Subcutaneous abdominal adipose tissue (tissue), 5 donors: ENCODE results near the gene GCG.

Experiments
- H3K27ac ChIP-seq: one replicate; pipeline ENCODE4 v1.7.0; 2013; ENCODE audit warnings: low read depth, mild to moderate bottlenecking, inconsistent platforms, low read length, moderate library complexity
- H3K27me3 ChIP-seq, 5 donors: one replicate each; pipeline ENCODE4 v1.7.0; 2013; ENCODE audit warnings: low read length in 5 of 5, inconsistent platforms in 1 of 5; ENCODE audit not compliant: control insufficient read depth in 5 of 5, insufficient read depth in 4 of 5
- H3K36me3 ChIP-seq, 5 donors: one replicate each; pipeline ENCODE4 v1.7.0; 2013; ENCODE audit warnings: low read length in 5 of 5; ENCODE audit not compliant: control insufficient read depth in 5 of 5, insufficient read depth in 5 of 5
- H3K4me1 ChIP-seq, 5 donors: one replicate each; pipeline ENCODE4 v1.7.0; 2013; ENCODE audit warnings: low read length in 5 of 5, mild to moderate bottlenecking in 3 of 5, moderate library complexity in 1 of 5; ENCODE audit not compliant: control insufficient read depth in 5 of 5, insufficient read depth in 5 of 5
- H3K4me3 ChIP-seq, 5 donors: one replicate each; pipeline ENCODE4 v1.7.0; 2013; ENCODE audit warnings: low read length in 5 of 5, low read depth in 1 of 5
- H3K9ac ChIP-seq, 5 donors: one replicate each; pipeline ENCODE4 v1.7.0; 2013; ENCODE audit warnings: low read length in 5 of 5, mild to moderate bottlenecking in 4 of 5, moderate library complexity in 3 of 5
- H3K9me3 ChIP-seq, 5 donors: one replicate each; pipeline ENCODE4 v1.7.0; 2013; ENCODE audit warnings: low read length in 5 of 5; ENCODE audit not compliant: control insufficient read depth in 5 of 5
- donor health status: healthy.
- donor health status: healthy.
- donor health status: healthy.
- donor health status: healthy.
- donor health status: healthy.

Gene GCG

DNA sequence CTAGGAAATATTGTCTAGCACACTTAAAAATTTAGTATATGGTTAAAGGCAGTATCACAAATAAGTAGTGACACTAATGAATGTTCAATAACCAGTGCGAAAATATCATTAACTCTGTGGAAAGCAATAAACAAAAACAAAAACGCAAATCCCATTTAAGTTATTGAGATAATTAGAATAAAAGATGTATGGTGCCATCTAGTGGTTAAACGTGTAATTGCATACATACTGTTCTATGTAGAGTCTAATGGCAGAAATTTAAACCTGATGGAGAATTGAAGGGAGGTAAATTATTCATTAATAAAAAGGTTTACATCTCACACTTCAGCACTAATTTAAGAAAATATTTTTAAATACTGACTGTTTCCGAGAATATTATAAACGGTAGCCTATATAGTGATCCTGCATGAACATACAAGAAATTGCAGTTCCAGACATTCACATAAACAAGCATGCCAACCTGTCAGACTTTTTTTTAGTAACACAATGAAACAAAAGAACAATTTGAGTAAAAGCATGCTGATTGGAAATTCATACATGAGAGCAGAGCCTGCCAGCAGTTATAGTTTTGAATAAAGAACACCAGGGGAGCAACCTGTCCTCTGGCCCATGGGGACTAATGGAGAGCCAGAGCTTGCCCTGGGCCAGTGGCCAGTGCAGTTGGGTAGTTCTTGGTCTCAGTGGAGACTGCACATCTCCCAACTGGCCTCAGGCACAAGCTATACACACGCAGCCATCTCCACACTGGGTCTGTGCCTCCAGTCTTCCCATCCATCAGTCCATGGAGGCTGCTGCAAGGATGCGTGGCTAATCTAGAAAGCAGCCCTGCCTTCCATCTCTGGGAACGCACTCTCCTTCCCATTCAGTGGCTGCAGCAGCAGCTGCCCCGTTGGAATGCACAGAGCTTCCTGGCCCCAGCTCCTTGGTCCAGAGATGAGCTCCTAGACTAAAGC is 28.0 kb downstream of the GCG start:
- H3K36me3 ChIP-seq, result no peaks in the 10 kb centered on the region
- H3K4me1 ChIP-seq, result peaks cover 0 to 11% (median 0%) of the 10 kb centered on the region in 5 donors
- H3K4me3 ChIP-seq, result no peak overlapping the region

DNA sequence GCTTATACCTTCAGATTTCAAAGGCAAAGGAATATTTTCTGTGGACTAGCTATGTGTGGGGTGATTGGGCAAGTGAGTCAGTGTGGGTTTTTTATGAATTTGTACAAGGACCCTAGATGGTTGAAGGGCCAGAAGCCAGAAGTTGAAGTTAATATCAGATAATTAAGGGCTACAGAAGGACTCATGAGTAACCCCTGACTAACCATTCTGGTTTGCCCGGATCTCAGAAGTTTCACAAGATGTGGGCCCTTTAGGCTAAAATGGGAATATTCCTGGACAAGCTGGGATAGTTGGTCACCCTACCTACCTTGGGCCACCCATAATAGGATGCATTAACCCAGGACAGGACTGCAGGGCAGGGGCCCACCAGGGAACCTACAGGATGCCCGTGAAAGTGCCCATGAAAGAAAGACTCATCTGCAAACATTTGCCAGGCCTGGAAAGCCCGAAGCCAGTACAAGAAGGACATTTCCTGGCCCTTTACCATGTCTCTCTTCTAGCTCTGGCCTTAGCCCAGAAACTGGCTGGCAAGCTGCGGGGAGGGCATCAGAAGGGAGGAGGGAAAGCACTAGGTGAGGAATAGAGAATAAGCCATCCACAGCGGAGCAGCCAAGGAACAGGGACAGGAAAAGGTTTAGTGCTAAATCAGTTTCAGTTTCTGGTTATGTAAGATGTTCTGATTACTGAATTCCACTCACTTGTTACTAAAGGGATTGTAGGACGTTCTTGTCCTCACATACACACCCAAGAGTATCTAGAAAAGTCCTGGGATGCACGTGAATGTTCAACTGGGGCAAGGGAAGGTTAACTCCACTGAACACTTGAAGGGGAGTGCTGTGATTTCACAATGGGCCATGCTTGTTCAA is 33.6 kb downstream of the GCG start:
- Histone ChIP-seq H3K9ac (peak overlapping the region in 1 of 5 donors; percentile 9), H3K9me3 (peaks cover 0 to 7% (median 0%) of the 10 kb centered on the region in 5 donors), H3K27me3 (no peaks in the 10 kb centered on the region), H3K36me3 (no peaks in the 10 kb centered on the region), H3K27ac (no peak overlapping the region), H3K4me3 (peak overlapping the region in 2 of 5 donors; percentile 8 to 19), H3K4me1 (peaks cover 6 to 21% (median 15%) of the 10 kb centered on the region in 5 donors)

More for the DNA sequence above, 28.0 kb downstream of the GCG start:
- H3K9ac ChIP-seq, result no peak overlapping the region
- no peak overlapping the region for H3K27ac ChIP-seq
- no peaks in the 10 kb centered on the region for H3K27me3 ChIP-seq
- no peaks in the 10 kb centered on the region for H3K9me3 ChIP-seq

DNA sequence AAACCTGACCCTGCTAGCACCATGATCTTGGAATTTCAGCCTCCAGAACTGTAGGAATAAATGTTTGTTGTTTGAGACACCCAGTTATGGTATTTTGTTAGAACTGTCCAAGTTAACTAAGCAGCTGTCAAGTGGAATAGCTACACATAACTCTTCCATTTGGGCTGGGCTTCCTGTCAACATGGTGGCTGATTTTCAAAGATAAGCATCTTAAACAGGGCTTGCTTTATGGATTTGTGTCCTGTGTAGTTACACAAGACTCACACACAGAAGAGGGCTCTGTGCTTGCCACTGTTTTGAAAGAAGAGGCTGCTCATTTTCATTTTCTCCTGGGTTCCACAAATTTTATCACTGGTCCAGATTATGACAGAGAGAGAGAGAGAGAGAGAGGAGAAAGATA is 35.7 kb downstream of the GCG start:
- Histone ChIP-seq H3K9me3 (peaks cover 0 to 7% (median 0%) of the 10 kb centered on the region in 5 donors), H3K27me3 (no peaks in the 10 kb centered on the region), H3K27ac (no peak overlapping the region), H3K4me3 (no peak overlapping the region), H3K36me3 (no peaks in the 10 kb centered on the region), H3K9ac (no peak overlapping the region), H3K4me1 (peaks cover 7 to 24% (median 20%) of the 10 kb centered on the region in 5 donors)

DNA sequence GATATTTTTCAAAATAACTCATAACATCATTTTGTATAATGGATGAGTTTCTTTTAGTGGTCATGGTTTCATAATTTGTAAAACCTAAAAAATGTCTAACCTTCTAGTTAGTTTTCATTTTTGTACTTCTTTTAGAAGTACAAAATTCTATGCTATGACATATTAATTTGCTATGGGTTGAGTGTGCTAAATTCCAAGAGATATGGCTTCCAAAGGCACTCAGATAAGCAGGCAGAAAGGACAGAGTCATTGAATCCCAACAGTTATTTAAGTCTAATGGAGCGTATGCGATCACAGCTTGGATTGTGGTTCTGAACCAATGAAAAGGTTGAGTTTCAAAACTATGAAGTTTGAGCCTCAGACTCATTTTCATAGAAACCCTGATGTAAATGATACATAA is 37.0 kb downstream of the GCG start:
- H3K27me3 ChIP-seq, result no peaks in the 10 kb centered on the region
- no peak overlapping the region for H3K4me3 ChIP-seq
- H3K9me3 ChIP-seq, result peaks cover 0 to 7% (median 0%) of the 10 kb centered on the region in 5 donors
- H3K27ac ChIP-seq, result no peak overlapping the region
- peaks cover 7 to 23% (median 20%) of the 10 kb centered on the region in 5 donors for H3K4me1 ChIP-seq
- H3K9ac ChIP-seq, result no peak overlapping the region
- no peaks in the 10 kb centered on the region for H3K36me3 ChIP-seq

DNA sequence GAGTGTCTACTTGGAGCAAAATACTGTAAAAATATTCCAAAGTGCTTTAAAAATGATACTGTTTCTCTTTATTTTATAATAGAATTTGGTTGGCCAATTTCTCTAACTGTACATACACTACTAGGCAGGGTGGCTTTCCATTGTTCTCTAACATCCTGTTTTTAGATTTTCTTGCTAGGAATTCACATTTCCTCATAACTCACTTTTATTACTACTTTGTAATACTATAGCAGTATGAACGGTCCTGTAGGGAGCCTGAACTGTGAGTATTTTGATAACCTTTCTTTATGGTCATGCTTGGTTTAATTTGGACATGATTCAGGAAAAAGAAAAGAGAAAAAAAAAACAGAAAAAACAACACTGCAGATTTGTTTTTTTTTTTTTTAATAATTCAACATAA is 37.8 kb downstream of the GCG start:
- Histone ChIP-seq H3K4me1 (peaks cover 7 to 20% (median 18%) of the 10 kb centered on the region in 5 donors), H3K27ac (no peak overlapping the region), H3K9me3 (peaks cover 0 to 7% (median 0%) of the 10 kb centered on the region in 5 donors), H3K27me3 (no peaks in the 10 kb centered on the region), H3K4me3 (no peak overlapping the region), H3K9ac (no peak overlapping the region), H3K36me3 (no peaks in the 10 kb centered on the region)

DNA sequence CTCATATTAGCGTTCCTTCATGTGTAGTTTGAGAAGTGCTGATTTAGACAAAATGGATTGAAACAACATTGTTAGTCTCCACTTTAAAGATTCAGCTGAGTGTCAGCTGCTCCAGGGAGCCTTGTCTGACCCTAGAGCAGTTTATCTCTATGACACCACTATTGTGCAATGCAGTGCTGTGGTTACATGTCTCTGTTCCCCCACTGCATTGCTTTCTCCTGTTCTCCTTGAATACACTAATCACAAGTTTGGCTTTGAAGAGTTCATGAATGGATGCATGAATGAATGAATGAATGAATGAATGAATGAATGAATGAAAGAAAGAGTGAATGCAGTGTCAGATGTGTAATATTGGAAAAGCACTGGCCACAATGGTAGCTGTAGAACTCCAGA is 38.3 kb downstream of the GCG start:
- peaks cover 0 to 7% (median 0%) of the 10 kb centered on the region in 5 donors for H3K9me3 ChIP-seq
- no peak overlapping the region for H3K9ac ChIP-seq
- no peak overlapping the region for H3K27ac ChIP-seq

DNA sequence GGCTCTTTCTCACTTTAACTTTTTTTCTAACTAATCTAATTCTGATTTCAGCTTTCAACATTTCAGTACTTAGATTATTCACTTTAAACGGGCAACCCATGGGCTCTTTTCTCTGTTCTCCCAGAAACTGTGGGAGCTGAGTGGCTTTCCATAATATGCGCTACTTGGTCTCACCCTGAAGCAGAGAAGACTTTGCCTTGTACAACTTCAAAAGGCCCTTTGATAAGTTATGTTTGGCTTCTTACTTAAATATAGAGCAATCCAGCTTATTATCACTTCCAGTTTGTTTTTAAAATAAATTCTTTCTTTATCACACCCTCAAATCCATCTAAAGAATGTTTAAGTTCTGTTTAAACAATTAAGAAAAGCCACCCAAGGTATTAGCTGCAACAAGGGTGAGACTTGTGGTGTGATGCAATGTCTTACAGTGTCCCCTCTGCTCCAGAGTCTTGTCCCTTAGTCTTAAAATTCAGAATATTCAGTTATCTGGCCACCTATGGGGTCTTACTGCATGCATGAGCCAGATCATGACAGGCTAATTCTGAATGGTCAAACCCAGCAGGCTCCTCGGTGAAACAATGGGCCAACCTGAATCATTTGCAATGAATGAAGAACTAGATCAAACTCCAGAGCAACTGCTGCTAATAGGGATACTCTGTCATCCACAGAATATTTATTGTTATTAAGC is 38.8 kb downstream of the GCG start:
- Histone ChIP-seq H3K9ac (no peak overlapping the region), H3K9me3 (peaks cover 0 to 7% (median 0%) of the 10 kb centered on the region in 5 donors), H3K36me3 (no peaks in the 10 kb centered on the region), H3K27ac (no peak overlapping the region), H3K4me3 (no peak overlapping the region), H3K27me3 (no peaks in the 10 kb centered on the region), H3K4me1 (peaks cover 7 to 15% (median 12%) of the 10 kb centered on the region in 5 donors)

More for the DNA sequence above, 38.3 kb downstream of the GCG start:
- peaks cover 7 to 20% (median 17%) of the 10 kb centered on the region in 5 donors for H3K4me1 ChIP-seq
- H3K36me3 ChIP-seq, result no peaks in the 10 kb centered on the region
- no peaks in the 10 kb centered on the region for H3K27me3 ChIP-seq
- no peak overlapping the region for H3K4me3 ChIP-seq

DNA sequence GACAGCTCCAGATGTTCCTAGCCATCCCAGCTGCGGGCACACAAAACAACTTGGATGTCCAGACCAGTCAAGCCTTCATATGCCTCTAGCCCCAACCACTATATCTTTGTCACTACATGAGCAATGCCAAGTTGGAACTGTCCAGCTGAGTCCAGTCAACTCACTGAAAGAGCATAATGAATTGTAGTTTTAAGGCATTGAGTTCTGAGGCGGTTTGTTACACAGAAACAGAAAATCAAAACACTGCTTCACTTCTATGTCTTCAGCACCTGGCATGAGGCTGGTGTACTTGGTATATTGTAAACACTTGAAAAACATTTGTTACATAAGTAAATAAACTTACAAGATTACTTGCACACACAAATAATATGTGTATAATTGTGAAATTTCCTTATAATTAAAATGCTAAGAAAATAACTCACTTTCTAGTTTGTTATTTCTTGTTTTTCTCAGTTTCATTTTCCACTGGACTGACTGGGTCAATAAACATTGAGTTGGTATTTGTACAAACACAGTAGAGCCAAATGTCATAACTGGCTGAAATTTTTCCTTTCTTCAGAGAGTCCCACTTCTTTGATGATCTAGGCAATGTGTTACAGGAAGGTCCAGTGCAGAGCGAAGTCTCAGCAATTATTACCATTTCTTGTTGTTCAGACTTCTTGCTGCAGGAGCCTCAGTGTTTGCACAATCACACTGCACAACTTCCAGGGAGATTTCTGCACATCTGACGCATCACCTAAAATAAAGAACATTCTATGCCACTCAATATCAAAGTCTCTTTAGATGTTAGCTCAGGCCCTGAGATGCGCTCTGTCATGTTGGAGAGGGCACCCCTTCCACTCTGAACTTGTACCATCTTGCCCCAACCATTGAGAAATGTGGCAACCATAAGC is 39.8 kb downstream of the GCG start:
- Histone ChIP-seq H3K9me3 (peaks cover 0 to 7% (median 0%) of the 10 kb centered on the region in 5 donors), H3K4me3 (no peak overlapping the region), H3K4me1 (peaks cover 7 to 13% (median 11%) of the 10 kb centered on the region in 5 donors), H3K27me3 (no peaks in the 10 kb centered on the region), H3K9ac (no peak overlapping the region), H3K36me3 (no peaks in the 10 kb centered on the region), H3K27ac (no peak overlapping the region)

DNA sequence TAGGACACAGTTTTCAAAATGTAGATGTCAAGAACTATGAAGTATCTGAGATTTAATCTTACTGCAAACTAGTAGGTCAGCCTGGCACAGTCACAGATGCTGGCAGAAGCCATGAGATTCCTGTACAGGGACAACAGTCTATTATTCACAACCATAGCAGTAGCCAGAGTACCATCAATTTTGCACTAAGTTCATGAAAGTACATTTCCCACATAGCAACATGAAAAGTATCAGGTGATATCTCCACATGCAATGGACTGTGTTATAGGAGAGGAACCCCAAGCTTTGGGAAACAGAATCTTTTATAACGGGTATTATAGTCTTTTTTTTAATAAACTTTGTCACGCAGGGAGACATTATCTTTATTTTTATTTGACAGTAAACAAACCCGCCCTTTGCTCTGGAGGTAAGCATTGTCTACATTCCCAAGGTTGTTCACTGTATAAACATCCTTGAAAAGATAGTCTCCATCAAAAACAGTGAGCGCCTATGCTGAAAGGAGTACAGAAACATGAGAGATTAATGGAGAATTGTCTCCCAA is 44.6 kb downstream of the GCG start:
- Histone ChIP-seq H3K27ac (no peak overlapping the region), H3K36me3 (no peaks in the 10 kb centered on the region), H3K27me3 (no peaks in the 10 kb centered on the region), H3K4me1 (no peaks in the 10 kb centered on the region), H3K9ac (no peak overlapping the region), H3K9me3 (no peaks in the 10 kb centered on the region), H3K4me3 (no peak overlapping the region)
